ENCODE measurements around the gene XDH.

XDH gene

DNA sequence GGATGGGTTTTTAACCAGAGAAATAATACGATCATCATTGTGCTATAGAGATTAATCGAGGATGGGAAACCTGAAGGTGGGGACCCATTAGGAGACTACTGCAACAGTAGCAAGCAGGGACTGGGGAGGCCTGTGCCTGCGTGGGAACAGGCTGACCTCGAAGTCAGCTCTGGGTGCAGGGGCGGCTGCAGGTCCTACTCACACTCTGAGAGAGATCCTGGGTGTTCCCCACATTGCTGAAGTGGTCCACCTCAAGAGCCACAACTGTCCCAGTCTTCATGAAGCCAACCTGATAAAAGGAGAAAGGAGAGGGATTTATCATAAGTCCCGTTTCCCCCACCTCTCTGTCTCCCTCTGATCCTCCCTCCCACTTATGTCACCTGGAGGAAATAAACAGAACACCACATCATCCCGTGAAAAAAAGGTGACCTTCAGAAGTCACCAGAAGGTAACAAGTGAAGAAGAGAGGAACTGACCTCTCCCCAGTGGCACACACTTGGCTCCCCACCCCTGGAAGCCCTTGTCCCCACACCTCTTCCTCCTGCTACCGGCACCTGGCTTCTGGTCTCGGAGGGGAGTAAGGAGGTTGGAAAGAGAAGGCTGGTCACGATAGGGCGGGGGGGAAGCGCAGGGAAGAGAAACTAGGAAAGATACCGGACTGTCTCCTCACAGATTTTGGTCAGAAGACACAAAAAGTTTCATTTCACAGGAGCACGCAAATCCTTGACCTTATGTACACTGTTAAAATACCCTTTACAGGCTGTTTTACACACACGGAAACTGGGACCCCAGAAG, 50.4 kb downstream of the XDH start:
- DNase-seq: no peak

DNA sequence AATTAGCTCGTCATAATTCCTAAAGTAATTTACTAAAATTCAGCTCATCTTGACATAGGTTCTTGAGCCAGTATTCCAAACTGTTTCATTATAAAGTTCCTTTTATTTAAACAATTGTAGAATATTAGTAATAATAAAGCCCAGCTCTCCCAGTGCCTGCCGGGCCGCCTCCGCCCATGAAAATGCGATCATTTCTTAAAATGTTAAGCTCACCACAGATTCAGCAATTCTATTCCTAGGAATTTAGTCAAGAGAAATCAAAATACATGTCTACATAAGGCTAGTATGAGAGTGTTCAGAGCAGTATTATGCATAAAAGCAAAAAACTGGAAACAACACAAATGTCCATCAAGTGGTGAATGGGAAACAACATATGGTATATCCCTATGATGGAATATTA, 52.0 kb downstream of the XDH start:
- DNase-seq: no peak

GRCh38 chr2:31359229-31359628, 55.3 kb downstream of the XDH start:
- DNase-seq: no peak

DNA sequence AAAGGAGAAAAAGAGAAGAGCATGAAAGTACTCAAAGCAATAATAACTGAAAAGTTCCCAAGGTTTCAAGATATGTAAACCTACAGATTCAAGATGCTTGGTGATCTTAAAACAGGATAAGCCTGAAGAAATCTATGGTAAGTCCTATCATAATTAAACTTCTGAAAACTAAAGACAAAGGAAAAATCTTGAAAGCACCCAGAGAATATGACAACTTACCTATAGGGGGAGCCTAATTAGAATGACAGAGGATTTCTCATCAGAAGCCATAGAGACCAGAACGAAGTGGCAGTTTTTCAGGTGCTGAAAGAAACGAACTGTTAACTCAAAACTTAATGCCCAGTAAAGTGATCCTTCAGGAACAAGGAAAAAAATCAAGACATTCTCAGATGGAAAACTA, 59.7 kb downstream of the XDH start:
- DNase-seq: no peak

- no peak for DNase-seq
Measured at GRCh38 chr2:31353179-31353578, 61.4 kb downstream of the XDH start.

GRCh38 chr2:31349684-31350083, 64.9 kb downstream of the XDH start:
- no peak for DNase-seq

GRCh38 chr2:31349160-31349559, 65.4 kb downstream of the XDH start:
- DNase-seq: no peak

DNA sequence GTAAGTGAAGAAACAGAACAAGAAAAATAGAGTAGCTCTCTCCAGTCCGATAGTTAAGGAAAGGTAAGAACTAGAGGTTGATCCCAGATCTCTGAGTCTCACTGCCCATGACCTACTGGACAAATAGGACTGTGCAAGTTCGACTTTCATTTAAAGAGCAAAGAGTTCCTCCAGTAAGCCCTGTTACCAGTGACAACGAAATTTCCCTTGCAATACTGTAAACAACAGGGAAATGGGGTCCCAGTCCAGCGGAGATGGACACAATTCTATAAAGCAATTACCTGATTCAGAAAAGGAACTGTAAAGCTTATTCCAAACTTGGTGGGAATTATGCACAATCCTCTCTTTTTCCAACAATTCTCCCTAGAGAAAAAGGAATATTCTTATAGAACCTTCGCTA, 65.9 kb downstream of the XDH start:
- DNase-seq: no peak

DNA sequence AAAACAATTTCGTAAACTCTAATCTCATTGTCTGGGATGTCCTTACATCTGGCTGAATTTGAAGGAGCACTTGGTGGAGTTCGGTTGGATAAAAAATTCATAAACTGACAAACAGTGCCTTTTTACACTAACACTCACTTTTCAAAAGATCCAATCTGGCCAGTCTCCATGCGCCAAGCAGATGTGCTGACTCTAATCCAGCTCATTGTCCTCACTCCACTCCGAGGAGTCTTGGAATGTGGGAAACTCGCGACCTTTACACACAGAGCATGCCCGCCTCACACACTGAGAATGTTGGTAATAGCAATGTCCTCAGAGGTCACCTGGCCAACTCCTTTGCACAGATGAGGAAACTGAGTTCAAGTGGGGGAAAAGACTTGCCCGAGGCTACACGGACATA, 66.8 kb downstream of the XDH start:
- no peak for DNase-seq

DNA sequence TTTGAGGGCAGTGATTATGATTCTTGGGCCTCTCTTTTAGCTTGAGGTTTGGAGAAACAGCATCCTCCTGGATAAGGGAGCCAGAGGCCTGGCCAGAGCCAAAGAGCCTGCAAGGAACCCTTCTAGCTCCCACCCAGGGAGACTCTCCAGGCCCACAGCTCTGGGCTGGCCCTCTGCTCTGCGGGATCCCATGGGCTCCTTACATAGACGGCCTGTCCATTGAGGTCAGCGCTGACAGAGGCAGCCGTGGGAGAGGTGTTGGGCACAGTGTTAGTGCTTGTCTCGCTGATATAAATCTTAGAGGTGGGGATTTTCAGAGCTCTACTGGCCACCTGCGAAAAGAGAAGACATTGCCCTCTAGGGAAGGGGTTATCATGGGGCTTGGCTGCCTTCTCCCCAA, 67.2 kb downstream of the XDH start:
- DNase-seq: no peak

GRCh38 chr2:31344447-31344846, 70.1 kb downstream of the XDH start:
- DNase-seq: no peak

DNA sequence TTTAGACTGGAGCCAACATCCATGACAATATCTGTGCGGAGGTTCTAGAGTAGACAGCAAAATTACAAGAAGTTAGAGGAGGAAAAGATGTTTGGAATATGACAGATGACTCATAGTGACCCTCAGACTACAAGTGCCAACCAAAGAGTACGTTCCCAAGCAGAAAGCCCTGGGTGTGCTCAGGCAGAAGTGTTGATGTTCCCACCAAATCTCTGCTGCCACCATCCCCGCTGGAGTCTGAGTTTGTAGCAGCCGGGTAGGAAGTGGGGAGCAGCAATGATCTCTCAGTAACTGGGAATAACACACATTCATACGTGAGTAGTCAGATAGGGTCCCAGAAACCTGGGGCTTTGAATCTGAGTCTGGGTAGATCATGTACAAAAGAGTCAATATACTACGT, 73.2 kb downstream of the XDH start:
- DNase-seq: no peak

GRCh38 chr2:31339696-31340095, 74.8 kb downstream of the XDH start:
- no peak for DNase-seq

- no peak for DNase-seq
Measured at GRCh38 chr2:31337860-31338259, 76.7 kb downstream of the XDH start.

DNA sequence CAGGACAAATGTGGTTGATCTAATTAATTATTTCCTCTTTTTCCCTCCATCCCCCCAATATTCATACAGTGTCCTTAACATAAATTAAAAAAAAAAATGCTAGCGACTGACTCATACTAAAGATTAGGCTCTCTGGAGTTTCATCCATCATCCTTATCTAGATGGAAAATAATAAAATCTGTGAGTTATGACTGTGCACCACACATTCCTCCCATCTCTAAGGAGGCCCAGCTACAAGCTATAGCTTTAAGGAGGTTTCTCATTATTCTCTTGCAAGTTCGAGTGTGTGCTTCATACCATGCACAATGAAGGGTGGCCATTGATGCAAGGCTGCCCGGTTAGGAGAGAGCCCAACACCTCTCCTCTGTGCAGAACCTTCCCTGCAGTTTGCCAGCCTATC, 77.3 kb downstream of the XDH start:
- no peak for DNase-seq

DNA sequence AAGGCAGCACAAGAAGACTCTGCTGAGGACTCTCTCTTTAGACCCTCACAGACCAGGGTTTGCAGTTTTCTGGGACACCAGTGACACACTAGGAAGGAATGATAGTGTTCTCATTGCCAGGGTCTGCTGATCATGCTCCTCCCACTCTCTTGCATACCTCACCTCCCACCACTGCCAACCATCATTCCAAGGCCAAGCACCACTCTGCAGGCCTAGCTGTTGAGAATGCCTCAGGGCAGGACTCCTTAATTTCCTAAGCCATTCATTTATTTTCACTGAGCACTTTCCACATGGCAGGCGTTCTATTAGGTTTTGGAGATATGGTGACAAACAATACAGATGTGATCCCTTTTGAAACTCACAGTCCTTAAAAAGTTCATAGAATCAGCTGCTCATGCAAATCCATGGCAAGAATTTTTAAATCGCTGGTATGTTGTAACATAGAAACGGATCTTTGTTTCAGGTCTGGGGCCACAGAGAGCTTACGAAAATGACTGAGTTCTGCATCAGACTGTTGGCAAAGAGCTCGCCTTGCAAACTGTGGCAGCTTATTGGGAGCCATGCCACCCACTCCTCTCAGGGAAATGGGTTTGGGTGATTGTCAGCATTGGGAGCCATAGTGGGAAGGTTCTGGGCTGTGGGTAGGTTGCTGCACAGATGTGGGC, 78.5 kb downstream of the XDH start:
- DNase-seq: no peak

DNA sequence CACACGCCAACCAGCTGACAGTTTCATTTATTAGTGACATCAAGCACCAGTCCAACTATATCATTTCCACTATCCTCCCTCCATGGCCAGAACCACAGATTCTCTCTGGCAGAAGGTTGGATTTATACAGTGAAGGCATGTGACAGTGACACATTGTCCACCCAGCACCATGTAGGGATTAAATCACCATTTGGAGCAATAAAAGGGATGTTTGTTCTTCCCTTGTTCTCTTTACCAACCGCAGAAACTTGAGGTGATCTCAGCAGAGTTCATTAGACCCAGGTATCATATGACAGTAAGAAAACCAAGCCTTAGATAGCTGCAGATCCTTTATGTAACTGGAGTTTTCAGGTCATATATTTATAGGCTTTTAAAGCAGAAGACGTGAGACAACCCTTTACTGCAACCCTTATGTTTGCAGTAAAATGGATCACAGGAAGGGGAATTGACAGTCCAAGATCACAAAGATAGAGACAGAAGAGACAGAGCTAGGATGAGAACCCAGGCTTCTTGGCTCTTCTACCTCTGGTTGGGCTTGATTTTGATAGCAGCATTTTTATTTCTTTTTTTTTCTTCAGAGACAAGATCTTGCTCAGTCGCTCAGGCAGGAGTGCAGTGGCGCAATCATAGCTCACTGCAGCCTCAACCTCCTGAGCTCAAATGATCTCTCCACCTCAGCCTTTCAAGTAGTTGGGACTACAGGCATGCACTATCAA, 80.1 kb downstream of the XDH start:
- DNase-seq: no peak

DNA sequence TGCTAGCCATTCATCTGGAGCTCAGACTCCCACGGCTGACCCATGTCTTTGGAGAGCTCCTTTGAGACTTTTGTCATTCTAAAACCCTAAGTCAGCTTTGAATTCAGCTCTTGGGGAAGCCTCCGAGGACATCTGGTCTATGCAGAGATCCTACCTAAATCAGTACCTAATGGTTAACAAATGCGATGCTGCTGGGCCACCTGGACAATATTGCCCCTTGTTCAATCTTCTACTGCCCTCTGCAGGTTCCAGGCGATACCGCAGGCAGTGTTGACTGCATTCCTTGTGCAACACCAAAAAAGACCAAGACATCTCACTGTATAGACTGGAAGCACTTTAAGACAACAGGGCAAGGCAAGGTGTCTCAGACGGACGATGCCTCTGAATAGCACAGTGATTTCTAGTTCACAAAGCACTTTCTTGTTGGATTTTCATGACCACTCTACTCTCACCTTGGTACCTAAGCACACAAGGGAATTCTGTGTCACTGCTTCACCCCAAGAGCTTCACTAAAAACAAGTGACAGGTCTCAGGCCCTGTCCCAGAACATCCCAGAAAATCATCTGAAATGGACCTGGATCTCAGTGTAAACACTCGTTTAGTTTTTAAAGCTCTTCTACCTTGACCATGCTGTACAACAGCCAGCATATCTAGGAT, 80.9 kb downstream of the XDH start:
- DNase-seq: peak; percentile 86

DNA sequence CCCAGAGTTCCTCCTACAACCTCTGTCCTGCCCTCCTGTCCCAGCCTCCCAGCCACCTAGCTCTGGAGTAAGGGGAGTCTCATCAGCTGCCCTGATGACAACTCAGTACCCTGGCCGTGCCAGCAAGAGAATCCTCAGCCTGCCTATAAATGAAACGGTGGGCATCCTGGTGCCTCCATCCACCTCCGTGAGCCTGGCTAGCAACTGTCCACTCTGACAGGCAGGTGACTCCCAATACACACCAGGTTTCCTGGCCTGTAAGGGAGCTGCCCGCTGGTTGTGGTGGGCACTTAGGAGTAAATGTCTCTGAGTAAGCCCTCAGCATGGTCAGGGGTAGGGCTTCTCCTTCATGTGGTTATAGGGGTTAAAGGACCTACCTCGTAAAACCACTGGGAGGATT, 81.5 kb downstream of the XDH start:
- DNase-seq: no peak

GRCh38 chr2:31332521-31332920, 82.0 kb downstream of the XDH start:
- no peak for DNase-seq

GRCh38 chr2:31331156-31331555, 83.4 kb downstream of the XDH start:
- DNase-seq: no peak

- no peak for DNase-seq
Measured at GRCh38 chr2:31329081-31329625, 85.4 kb downstream of the XDH start.

DNA sequence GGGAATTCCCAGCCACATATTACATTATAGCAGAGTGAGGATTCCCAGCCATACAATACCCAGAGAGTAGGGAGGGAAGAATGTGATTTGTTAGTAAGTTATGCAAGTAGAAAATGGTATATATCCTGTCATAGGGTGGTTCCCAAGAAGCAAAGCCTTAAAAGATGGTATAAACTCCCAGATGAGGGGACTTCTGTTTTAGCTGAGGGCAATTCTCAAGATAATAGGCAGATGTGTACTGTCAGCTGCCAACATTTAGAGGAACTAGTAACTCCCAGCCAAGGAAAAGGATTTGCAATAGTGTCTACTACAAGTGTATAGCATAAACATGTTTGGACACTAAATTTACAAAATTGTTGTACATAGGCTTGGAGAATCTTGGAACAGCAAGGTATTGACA, 86.5 kb downstream of the XDH start:
- no peak for DNase-seq

Data from NCI-H510A treated with DMSO at 0.1 percent for 48 hours (cell line).